HEK293 (cell line): Measurements from ENCODE around the gene TNIP1.

ENCODE experiments used
- CTCF ChIA-PET: fragments of 350-600 bp; formaldehyde crosslinking; extraction: SDS; loops from one replicate; lab custom pipeline; 2021; ENCODE audit warnings: antibody characterized with exemption; lab: Yijun Ruan, JAX
- POLR2A ChIA-PET: fragments of 300-600 bp; formaldehyde crosslinking; extraction: SDS; loops from one replicate; lab custom pipeline; 2020; ENCODE audit warnings: antibody characterized with exemption, inconsistent platforms; lab: Yijun Ruan, JAX
- H3K27ac ChIP-seq: fragments of 200-500 bp; sonication (Bioruptor generic); 2 replicates; pipeline ENCODE4 v1.5.1; 2014; ENCODE audit warnings: low read depth, low read length, control low read depth, inconsistent platforms; ENCODE audit errors: extremely low read depth
- H3K36me3 ChIP-seq, 2 experiments: fragments of 200-500 bp in 1 of 2; sonication (Bioruptor generic) in 1 of 2; 1 replicate in 1 of 2; 2 replicates in 1 of 2; pipeline ENCODE4 v1.5.1; 2014 to 2017; ENCODE audit warnings: inconsistent platforms in 2 of 2, low read length in 2 of 2; ENCODE audit not compliant: control insufficient read depth in 2 of 2, insufficient read depth in 1 of 2
- H3K4me1 ChIP-seq: fragments of 200-500 bp; sonication (Bioruptor generic); 2 replicates; pipeline ENCODE4 v1.5.1; 2014; ENCODE audit warnings: mild to moderate bottlenecking, low read length, inconsistent platforms; ENCODE audit not compliant: control insufficient read depth, insufficient read depth
- H3K4me3 ChIP-seq: 2 replicates; pipeline ENCODE4 v1.5.1; 2011; ENCODE audit warnings: low read depth, mild to moderate bottlenecking, control low read depth, low read length, moderate library complexity
- H3K9me3 ChIP-seq: fragments of 200-500 bp; sonication (Bioruptor generic); 2 replicates; pipeline ENCODE4 v1.5.1; 2014; ENCODE audit warnings: low read depth, low read length, inconsistent platforms; ENCODE audit not compliant: control insufficient read depth, insufficient read depth
- AEBP2 ChIP-seq: fragments of 450-650 bp; formaldehyde crosslinking; IDR thresholded peaks from 2 replicates; pipeline ENCODE4 v1.5.1; 2016; ENCODE audit warnings: missing biosample characterization, missing genetic modification characterization, borderline replicate concordance
- HOXC10 ChIP-seq: sonication (generic); formaldehyde crosslinking; IDR thresholded peaks from 2 replicates; pipeline ENCODE4 v1.8.1; 2023; ENCODE audit warnings: mild to moderate bottlenecking, missing genetic modification reagents
- HOXD13 ChIP-seq: sonication (generic); formaldehyde crosslinking; IDR thresholded peaks from 2 replicates; pipeline ENCODE4 v1.8.0; 2022; ENCODE audit warnings: missing genetic modification reagents, borderline replicate concordance
- KLF16 ChIP-seq: fragments of 450-650 bp; formaldehyde crosslinking; IDR thresholded peaks from 2 replicates; pipeline ENCODE4 v1.5.1; 2017; ENCODE audit warnings: missing biosample characterization, missing genetic modification characterization
- OVOL3 ChIP-seq: fragments of 450-650 bp; formaldehyde crosslinking; IDR thresholded peaks from 2 replicates; pipeline ENCODE4 v1.5.1; 2016; ENCODE audit warnings: missing biosample characterization, missing genetic modification characterization
- PRDM10 ChIP-seq: fragments of 450-650 bp; formaldehyde crosslinking; IDR thresholded peaks from 2 replicates; pipeline ENCODE4 v1.5.1; 2016; ENCODE audit warnings: missing biosample characterization, missing genetic modification characterization
- PRDM4 ChIP-seq: fragments of 450-650 bp; formaldehyde crosslinking; IDR thresholded peaks from 2 replicates; pipeline ENCODE4 v1.5.1; 2017; ENCODE audit warnings: missing biosample characterization, missing genetic modification characterization
- RBAK ChIP-seq: fragments of 450-650 bp; formaldehyde crosslinking; IDR thresholded peaks from 2 replicates; pipeline ENCODE4 v1.5.1; 2016; ENCODE audit warnings: missing biosample characterization, missing genetic modification characterization
- REPIN1 ChIP-seq: fragments of 450-650 bp; formaldehyde crosslinking; IDR thresholded peaks from 2 replicates; pipeline ENCODE4 v1.5.1; 2017; ENCODE audit warnings: missing biosample characterization, missing genetic modification characterization, low read depth
- TCF7L2 ChIP-seq: IDR thresholded peaks from 2 replicates; pipeline ENCODE4 v1.6.1; 2011; ENCODE audit warnings: low read depth, mild to moderate bottlenecking, inconsistent platforms, low read length, moderate library complexity, borderline replicate concordance
- ZBTB49 ChIP-seq: fragments of 450-650 bp; formaldehyde crosslinking; IDR thresholded peaks from 2 replicates; pipeline ENCODE4 v1.5.1; 2016; ENCODE audit warnings: missing biosample characterization, missing genetic modification characterization, low read depth
- ZEB2 ChIP-seq: fragments of 450-650 bp; formaldehyde crosslinking; IDR thresholded peaks from 2 replicates; pipeline ENCODE4 v1.5.1; 2016; ENCODE audit warnings: missing biosample characterization, missing genetic modification characterization
- ZNF350 ChIP-seq: fragments of 450-650 bp; formaldehyde crosslinking; IDR thresholded peaks from 2 replicates; pipeline ENCODE4 v1.5.0; 2017; ENCODE audit warnings: missing biosample characterization, mild to moderate bottlenecking, missing genetic modification characterization
- ZNF394 ChIP-seq: fragments of 450-650 bp; formaldehyde crosslinking; IDR thresholded peaks from 2 replicates; pipeline ENCODE4 v1.5.1; 2016; ENCODE audit warnings: missing biosample characterization, missing genetic modification characterization, mild to moderate bottlenecking, moderate library complexity, borderline replicate concordance
- ZNF510 ChIP-seq: fragments of 450-650 bp; formaldehyde crosslinking; IDR thresholded peaks from 2 replicates; pipeline ENCODE4 v1.5.1; 2018; ENCODE audit warnings: mild to moderate bottlenecking, missing genetic modification characterization, missing biosample characterization; ENCODE audit not compliant: insufficient replicate concordance
- ZNF549 ChIP-seq: fragments of 450-650 bp; IDR thresholded peaks from 2 replicates; pipeline ENCODE4 v1.5.1; 2018; ENCODE audit warnings: missing biosample characterization, missing genetic modification characterization, mild to moderate bottlenecking, inconsistent platforms, moderate library complexity
- ZNF585B ChIP-seq: fragments of 450-650 bp; formaldehyde crosslinking; IDR thresholded peaks from 2 replicates; pipeline ENCODE4 v1.5.1; 2016; ENCODE audit warnings: missing biosample characterization, missing genetic modification characterization
- ZNF629 ChIP-seq: fragments of 450-650 bp; formaldehyde crosslinking; IDR thresholded peaks from 2 replicates; pipeline ENCODE4 v1.5.1; 2017; ENCODE audit warnings: missing biosample characterization, missing genetic modification characterization
- ZNF658 ChIP-seq: fragments of 450-650 bp; formaldehyde crosslinking; IDR thresholded peaks from 2 replicates; pipeline ENCODE4; 2016; ENCODE audit warnings: missing biosample characterization, missing genetic modification characterization
- ZNF768 ChIP-seq: fragments of 450-650 bp; formaldehyde crosslinking; IDR thresholded peaks from 2 replicates; pipeline ENCODE4 v1.5.1; 2018; ENCODE audit warnings: missing biosample characterization, mild to moderate bottlenecking, missing genetic modification characterization
- ZNF791 ChIP-seq: fragments of 450-650 bp; formaldehyde crosslinking; IDR thresholded peaks from 2 replicates; pipeline ENCODE4 v1.5.1; 2016; ENCODE audit warnings: missing biosample characterization, missing genetic modification characterization
- ZNF830 ChIP-seq: fragments of 450-650 bp; IDR thresholded peaks from 2 replicates; pipeline ENCODE4 v1.5.0; 2018; ENCODE audit warnings: missing biosample characterization, missing genetic modification characterization, low read depth, mild to moderate bottlenecking, moderate library complexity
- ZSCAN23 ChIP-seq: fragments of 450-650 bp; formaldehyde crosslinking; IDR thresholded peaks from 2 replicates; pipeline ENCODE4 v1.5.1; 2016; ENCODE audit warnings: missing biosample characterization, missing genetic modification characterization
- ZXDB ChIP-seq: fragments of 450-650 bp; formaldehyde crosslinking; IDR thresholded peaks from 2 replicates; pipeline ENCODE4 v1.5.1; 2016; ENCODE audit warnings: missing biosample characterization, missing genetic modification characterization

TNIP1 gene

GRCh38 chr5:151025250-151025606 is 55.6 kb downstream of the TNIP1 start:
- no peak overlapping the region for H3K4me3 ChIP-seq
- TF ChIP-seq ZBTB49 (tag by site-specific recombination) (no peak), ZNF549 (tag by site-specific recombination) (no peak), ZNF510 (tag by site-specific recombination) (no peak), ZNF629 (tag by site-specific recombination) (no peak), ZSCAN23 (tag by site-specific recombination) (no peak), TCF7L2 (no peak), ZNF768 (tag by site-specific recombination) (no peak), ZNF658 (tag by site-specific recombination) (no peak), ZNF791 (tag by site-specific recombination) (no peak)
- TF ChIP-seq, all 188 proteins: peak for 0
- Histone ChIP-seq H3K27ac (no peak overlapping the region), H3K4me1 (no peaks in the 10 kb centered on the region), H3K36me3 (peaks cover 0 to 37% of the 10 kb centered on the region in 2 experiments; a peak in 2 of 3 replicates), H3K9me3 (no peaks in the 10 kb centered on the region)
- ChIA-PET CTCF (interaction anchor here (1.0 to 1.4 kb wide), 3 partner anchors 27 to 142 kb away, joined by 3 to 4 read pairs (median 3); no protein-coding TSS in a partner anchor), POLR2A (no interaction called here)

GRCh38 chr5:151024440-151025249 is 56.2 kb downstream of the TNIP1 start:
- Histone ChIP-seq H3K4me3 (no peak overlapping the region), H3K27ac (no peak overlapping the region), H3K4me1 (no peaks in the 10 kb centered on the region), H3K36me3 (peaks cover 0 to 31% of the 10 kb centered on the region in 2 experiments; a peak in 2 of 3 replicates), H3K9me3 (no peaks in the 10 kb centered on the region)
- CTCF ChIA-PET, result interaction anchor here (1.0 kb wide), 1 partner anchor 143 kb away, joined by 4 read pairs; no protein-coding TSS in a partner anchor
- TF ChIP-seq KLF16 (tag by site-specific recombination) (no peak), PRDM4 (tag by site-specific recombination) (no peak), REPIN1 (tag by site-specific recombination) (no peak), AEBP2 (tag by site-specific recombination) (no peak), OVOL3 (no peak), ZNF791 (tag by site-specific recombination) (no peak), RBAK (tag by site-specific recombination) (no peak), ZXDB (no peak), ZNF830 (tag by site-specific recombination) (no peak), PRDM10 (tag by site-specific recombination) (no peak), ZNF585B (tag by site-specific recombination) (no peak), HOXD13 (CRISPR knock-in tag) (no peak), ZEB2 (tag by site-specific recombination) (no peak), ZNF350 (tag by site-specific recombination) (no peak), HOXC10 (CRISPR knock-in tag) (no peak), ZNF394 (no peak)
- POLR2A ChIA-PET, result no interaction called here
